OCI-LY7 (cell line): ENCODE data around the gene TBC1D7.

Source experiments
- EZH2phosphoT487 ChIP-seq: fragments of 200-600 bp; sonication (generic); IDR thresholded peaks from 2 replicates; pipeline ENCODE4 v1.6.1; 2018; ENCODE audit warnings: low read depth, borderline replicate concordance, mild to moderate bottlenecking, mixed run types, antibody characterized with exemption, low read length, moderate library complexity, mixed read lengths
- TF ChIP-seq, protein P1 (sequence below): fragments of 200-600 bp; sonication (generic); conservative IDR thresholded peaks from 2 replicates; pipeline ENCODE4 v1.5.1; 2014; ENCODE audit warnings: mild to moderate bottlenecking, antibody characterized with exemption, low read length, moderate library complexity, mixed read lengths

DNA sequence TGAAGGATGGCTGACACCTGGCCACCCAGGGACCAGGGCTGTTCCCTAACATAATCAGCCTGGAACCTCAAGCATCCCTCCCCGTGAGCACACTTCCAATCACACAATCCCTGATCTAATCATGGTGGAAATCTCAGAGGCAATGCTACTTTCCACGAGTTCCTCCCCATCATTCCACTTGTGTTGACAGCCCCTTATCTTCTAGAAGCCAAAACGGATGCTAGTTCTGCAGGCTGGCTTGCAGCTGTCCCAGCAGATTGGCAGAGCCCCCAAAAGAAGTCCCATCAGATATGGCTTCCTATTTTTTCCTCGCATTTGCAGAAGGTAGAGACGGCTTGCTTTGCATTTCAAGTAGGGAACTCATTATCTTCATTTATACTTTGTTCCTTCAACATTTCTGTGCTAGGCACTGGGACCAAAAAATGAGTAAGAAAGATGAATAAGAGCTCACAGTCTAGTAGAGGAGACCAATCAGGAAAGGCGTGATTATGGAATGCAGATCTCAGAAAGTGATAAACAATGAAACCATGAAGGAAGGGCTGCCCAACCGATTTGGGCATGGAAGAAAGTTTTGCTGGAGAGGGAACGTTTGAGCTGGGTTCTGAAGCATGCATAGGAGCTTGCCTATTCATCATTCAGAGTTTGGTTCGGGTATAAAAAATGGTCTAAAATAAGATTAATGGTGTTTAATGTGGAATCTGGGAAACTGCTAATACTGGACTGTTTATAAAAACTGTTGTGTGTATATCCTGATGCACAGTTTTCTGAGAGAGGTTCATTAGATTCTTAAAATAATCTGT, 44.6 kb upstream of the TBC1D7 start:
- TF ChIP-seq, protein P1, sequence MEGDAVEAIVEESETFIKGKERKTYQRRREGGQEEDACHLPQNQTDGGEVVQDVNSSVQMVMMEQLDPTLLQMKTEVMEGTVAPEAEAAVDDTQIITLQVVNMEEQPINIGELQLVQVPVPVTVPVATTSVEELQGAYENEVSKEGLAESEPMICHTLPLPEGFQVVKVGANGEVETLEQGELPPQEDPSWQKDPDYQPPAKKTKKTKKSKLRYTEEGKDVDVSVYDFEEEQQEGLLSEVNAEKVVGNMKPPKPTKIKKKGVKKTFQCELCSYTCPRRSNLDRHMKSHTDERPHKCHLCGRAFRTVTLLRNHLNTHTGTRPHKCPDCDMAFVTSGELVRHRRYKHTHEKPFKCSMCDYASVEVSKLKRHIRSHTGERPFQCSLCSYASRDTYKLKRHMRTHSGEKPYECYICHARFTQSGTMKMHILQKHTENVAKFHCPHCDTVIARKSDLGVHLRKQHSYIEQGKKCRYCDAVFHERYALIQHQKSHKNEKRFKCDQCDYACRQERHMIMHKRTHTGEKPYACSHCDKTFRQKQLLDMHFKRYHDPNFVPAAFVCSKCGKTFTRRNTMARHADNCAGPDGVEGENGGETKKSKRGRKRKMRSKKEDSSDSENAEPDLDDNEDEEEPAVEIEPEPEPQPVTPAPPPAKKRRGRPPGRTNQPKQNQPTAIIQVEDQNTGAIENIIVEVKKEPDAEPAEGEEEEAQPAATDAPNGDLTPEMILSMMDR: no peak
- no peak for TF ChIP-seq EZH2phosphoT487
